ENCODE measurements around the gene SPAG16.

Gene SPAG16

DNA sequence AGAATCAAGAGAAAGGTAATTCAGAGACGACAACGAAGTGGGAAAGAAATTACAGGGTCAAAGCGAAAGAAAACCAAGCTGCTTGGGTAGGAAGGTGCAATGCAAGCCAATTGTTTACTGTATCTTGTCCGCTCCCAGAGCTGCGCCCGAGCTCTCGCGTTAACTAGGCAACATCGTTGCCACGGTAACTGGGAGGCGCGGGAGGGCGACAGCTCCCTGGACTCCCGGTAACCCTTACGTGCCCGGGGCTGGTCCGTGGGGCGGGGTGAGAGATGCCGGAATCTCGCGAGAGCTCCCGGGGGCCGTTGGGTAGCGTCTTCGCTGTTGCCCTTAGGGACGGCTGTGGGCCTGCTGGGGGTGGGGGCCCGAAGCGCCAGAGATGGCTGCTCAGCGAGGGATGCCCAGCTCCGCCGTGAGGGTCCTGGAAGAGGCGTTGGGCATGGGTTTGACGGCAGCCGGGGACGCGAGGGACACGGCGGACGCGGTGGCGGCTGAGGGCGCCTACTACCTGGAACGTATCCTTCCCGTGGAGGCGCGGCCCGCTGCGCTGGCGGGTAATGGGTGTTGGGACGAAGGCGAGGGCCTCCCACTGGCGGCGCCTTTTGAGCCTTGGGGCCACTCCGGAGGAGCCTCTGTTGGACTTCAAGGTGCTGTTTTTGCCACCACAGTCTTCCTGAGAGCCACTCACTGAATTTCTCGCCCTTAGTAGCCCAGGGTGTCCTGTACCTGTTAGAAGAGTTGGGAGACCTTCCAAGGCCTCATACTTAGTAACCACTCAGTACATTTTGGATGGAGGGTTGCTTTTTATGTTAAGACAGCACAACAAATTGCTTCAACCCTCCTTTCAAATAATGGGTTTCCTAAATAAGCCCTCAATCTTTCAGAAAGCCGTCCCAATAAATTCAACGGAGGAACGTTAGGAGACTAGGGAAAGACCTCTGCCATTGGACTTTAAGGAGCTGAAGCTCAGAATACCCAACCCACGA lies at the start of gene SPAG16:
TSS of gene SPAG16 (plus strand) at position 360 of the 986 bp plus-strand sequence.
- DNase-seq: no peak

DNA sequence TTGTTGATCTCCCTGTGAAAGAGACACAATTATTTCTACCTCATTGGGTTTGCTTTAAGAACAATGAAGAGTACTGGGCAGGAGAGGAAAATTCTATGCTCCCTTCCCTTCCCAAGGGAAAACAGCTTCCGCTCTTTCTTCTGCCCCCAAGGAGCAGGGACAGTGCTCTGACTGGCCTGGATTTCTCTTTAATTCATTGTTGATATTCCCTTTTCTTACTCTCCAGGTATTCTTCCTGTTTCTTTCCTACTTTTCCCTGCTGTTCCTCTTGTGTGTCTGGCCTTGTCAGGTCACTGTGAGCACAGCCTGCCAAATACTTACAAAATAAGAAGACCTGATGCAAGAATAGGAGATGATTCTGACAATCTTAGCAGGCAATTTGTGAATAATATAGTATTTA lies 49.6 kb upstream of the SPAG16 start:
- DNase-seq: no peak

DNA sequence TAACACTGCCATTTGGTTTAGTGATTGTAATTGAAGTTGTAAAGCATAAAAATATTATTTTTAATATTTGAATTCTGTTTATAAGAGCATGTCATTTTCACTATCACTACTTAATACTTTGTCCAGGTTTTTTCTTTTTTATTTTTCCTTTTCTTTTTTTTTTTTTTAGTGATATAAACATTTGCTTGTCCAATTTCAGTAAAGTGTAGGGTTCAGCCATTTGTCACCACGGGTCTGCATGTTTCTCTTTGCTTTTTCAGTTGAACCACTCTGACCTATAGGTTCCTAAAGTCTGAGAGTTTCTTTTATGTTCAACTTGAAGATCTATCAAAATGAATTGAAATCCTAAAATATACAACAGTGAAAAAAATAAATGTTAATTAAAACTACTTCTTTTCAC lies 48.5 kb upstream of the SPAG16 start:
- no peak for DNase-seq

DNA sequence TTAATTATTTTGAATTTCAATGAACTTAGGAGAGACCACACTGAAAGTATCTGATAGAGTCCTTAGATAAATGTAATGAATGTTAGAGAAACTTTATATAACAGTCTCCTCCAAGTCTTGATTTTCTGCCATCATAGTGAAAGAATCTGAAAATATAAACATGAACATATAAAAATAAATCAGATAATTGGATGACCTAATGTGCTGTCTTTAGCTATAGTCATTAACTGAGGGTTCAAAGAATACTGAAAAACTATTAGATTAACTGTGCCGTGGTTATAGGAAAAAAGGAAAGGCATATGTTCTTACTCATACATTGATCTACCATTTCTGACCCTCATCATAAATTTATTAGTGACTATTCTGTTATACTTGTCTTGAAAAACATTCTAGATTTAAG lies 47.0 kb upstream of the SPAG16 start:
- DNase-seq: no peak

DNA sequence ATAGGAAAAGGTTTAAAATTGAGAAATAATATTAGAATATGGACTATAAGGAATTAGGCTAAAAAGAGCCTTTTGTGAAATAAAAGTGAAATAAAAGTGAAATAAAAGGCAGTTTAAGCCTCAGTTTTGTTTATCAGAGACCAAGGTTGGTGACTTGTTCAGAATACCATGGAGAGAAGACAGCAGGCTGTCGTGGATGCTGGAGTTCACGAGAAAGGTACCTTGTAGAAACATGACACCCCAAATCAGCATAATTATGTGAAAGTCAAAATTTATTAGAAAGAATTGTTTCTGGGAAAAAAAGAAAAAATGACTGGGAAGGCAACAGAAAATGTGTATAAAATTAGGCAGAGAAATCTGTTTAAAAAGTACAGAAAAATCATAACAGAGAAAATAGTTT lies 46.5 kb upstream of the SPAG16 start:
- DNase-seq: no peak

DNA sequence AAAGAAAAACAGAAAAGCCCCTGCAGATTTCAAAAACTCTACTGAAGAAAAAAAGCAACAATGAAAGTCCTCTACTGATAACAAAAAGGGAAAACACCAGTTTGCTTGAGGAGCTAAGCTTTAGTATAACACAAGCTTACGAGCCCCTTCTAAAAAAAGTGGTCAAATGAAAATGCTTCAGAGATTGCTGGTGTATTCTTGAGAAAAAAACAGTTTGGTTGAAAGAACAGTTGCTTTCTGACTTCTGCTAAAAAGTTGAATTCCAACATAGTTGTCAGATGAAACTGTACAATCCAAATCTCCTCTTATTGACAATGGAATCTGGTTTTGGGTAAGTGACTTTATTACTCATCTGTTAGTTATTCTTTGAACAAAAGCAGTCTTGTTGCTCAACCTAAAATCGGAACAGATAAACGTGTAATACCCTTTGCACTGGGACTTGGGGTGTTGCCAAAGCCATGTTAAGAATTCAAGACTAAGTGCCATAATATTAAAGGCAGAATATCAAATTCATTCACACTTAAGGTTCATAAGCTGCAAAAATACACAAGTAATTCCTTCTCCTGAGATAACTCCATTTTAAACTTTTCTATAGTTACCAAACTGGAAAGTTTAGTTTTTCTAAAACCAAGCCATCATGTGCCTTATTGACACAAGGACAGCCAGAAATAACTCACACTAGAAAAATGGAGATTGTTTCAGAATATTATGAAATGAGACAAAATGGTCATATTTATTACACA lies 45.3 kb upstream of the SPAG16 start:
- peak; percentile 41 for DNase-seq

DNA sequence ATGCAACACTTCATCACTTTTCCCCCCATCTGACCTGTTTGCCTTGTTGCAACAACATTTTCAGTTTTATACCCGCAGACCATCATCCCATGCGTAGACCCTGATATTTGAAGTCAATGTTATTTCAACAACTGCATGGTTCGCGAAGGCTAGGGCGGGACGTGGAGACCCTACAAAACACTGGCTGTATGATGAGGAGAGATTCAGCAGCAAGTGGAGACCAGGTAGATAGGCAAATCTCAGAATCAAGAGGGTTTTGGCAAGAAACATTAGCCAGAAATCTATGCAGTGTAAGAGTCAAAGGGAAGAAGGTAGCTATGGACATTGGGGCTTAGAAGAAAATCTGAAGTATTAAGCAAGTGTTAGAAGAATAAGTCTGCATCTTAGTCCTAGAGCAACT lies 42.4 kb upstream of the SPAG16 start:
- DNase-seq: no peak

DNA sequence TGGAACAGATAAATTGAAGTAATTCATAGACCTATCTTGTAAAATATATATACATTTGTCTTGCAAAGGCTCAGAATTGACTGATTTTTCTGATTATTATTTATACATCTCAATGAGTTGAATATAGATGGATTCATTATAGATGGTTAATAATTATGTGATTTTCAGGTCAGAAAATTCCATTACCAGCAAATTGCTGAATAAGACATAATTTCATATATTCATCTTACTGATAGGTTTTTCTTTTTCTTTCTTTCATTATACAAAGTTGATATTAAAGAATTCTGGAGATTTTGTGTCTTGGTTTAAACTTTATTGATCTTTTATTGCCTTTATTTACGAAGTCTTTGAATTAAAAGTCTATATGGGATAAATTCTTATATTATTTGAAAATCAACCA lies 41.6 kb upstream of the SPAG16 start:
- DNase-seq: no peak

DNA sequence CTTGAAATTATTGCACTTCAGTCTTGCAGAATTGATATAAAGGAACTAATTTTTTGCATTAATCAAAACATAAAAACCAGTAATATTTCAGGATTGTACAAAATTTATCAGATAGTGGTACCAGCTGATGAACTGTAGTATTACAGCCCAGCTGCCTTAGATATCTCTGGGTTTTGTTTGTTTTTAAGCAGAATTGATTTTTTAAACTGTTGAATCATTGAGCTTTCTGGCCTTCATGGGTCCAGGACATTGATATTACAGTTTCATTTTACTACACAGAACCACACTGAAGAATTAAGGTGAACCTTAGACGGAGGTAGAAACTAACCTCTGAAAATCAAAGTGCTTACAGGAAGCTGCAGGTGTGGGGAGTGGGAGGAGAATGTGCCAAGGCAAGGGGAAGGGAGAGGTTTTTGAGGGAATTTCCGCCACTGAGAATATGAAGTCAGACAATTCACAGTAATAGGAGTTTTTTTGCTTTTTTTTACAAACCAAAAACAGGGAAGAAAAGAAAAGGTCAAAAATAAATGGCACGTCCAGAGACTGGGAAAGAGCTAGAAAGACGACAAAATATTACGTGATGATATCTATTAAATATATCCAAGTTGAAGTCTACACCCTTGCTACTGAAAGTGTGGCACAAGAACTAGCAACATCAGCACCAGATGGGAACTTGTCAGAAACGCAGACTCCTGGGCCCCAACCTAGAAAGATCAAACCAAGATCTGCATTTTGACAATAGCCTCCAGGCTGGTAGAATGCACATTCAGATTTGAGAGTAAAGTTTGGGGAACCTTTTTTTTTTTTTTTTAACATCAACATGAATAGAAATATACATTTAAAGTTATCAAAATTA lies 40.8 kb upstream of the SPAG16 start:
- no peak for DNase-seq

DNA sequence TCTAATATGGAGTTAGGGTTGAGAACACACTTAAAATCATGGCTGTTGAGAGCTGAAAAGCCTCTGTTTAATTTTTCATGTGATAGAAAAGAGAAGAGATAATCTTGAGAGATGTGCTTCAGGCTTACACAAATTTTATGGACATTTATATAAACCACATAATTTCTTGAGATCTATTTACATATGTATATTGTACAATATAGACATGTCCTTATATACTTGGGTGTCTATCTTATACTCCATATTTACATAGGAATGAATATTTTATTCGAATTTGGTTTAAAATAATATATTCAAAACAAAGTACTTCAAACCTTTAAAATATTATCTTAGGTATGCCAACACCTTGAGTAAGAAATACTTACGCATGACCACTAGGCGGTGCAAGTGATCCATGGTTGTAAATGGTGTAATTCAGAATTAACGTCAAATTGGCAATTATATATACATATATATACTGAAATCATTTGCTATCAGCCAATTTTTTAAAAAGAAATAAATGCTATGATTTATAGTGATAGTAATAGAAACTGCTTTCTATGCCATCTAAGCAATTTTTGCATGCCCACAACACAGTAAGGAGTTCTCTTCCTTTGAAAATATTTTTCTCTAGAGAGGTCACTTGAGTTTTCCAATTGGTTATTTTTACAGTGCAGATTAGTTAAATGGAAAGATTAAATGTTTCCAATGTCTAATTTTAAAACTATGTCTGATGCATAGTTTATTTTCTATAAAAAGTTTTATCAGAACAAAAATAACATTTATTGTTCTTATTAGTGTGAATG lies 37.6 kb upstream of the SPAG16 start:
- DNase-seq: no peak

DNA sequence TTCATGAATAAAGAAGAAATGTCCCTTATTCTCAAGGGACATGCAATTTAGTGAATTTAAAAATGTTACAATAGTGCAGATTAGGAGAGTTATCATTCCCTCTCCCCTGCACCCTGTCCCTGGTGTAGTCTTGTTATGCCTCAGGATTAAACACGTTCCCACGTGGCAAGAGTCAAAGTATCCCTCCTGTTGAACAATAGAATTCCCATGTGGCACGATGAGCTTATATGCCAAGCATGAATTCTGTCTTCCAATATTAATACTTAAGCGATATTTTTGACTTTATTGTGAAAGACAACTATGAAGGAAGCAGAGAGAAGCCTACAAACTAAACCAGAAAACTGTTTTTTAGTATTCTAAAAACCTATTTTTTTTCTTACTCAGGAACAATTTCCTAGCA lies 36.7 kb upstream of the SPAG16 start:
- no peak for DNase-seq

DNA sequence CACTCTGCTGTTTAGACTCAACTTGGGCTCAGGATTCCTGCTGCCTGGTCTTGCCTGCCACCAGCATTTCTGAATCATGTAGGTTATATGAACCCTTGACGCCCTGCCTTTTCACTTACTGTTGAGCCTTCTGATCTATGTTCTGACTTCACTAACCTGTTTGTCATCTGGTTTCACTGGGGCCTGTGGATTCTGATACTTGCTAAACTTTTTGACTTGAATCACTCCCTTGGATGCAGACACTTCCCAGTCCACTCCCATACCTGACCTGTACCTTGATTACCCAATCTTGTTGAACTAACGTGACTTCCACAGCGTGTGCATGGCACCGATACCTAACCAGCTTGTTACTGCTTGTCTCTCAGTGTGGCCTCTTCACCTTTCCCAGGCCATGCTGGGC lies 35.6 kb upstream of the SPAG16 start:
- no peak for DNase-seq

DNA sequence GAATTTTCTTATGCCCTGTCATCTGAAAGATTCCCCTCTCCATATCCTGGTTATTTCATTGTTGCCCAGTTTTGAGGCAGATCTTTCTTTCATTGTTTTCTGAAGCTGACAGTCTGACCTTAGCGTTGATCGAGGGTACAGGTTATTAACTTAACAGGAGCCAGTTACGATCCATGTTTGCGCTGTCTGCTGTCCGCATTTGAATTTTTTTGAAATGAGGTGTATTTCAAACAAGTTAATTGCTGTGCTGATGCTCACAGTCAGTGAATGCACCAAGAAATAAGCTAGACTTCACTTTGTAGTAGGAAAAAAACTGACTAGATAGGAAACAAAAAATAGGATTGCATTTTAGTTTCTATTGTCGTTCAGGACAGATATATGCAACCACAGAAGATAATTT lies 34.8 kb upstream of the SPAG16 start:
- no peak for DNase-seq

DNA sequence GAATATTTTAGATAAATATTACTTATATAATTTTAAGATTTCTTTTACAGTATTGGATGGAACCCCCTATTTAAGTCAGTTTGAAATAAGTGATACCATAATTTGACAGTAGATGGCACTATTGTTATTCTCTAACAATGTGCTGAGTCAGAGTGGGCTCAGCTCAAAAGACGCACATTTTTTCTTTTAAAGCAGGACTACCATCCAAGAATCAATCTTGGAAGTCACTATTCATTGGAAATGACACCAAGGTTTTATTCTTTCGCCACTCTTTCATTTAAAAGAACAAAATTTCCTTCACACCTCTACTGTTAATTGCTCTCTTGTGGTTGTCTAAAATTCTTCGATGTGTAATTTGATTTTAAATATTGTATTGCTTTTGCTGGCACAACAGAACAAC lies 32.6 kb upstream of the SPAG16 start:
- no peak for DNase-seq

DNA sequence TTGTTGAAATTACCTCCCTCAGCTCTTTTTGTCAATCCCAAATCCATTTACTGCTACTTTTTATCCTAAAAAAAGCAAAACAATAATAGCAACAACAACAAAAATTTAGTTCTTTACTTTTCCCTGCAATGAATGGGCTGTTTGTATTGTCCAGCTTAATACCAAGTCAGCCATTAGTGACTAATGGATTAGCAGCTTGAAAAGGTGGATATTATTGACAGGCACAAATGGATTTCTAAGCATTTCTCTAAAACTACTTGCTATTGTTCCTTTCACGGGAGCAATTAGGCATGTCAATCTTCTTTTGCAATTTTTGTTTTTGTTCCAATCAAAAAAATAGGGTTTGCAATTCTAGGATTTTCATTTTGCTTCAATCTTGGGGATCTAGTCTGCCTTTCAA lies 32.1 kb upstream of the SPAG16 start:
- DNase-seq: no peak

DNA sequence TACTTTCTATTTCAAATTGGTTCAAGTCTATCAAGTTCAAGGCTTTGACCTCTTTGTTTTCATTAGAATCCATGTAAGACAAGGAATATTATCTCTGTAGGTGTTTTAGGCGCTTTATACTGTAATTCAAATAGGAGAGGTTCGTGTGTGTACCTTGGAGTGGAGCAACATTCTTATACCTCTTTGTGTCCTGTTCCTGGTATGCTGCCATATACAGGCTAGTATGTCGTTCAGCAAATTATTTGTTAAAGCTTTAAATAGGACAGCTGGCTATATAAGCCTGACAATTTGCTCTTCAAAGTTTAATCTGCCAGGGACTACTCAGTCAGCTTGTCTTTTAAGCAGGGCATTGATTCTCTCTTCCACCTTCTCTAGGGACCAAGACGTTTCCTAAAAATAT lies 31.1 kb upstream of the SPAG16 start:
- DNase-seq: no peak

DNA sequence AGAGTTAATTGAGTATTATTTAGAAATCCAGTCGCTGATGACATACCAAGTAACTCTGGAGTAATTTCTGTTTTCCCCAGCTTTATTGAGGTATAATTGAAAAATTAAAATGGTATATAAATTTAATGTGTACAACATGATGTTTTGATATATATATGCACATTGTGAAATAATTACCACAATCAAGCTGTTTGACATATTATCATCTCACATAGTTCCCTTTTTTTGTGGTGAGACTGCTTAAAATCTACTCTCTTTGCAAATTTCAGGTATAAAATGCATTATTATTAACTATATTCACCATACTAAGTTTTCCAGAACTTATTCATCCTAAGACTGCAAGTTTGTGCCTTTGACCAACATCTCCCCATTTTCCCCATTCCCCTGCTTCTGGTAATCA lies 25.0 kb upstream of the SPAG16 start:
- DNase-seq: no peak

DNA sequence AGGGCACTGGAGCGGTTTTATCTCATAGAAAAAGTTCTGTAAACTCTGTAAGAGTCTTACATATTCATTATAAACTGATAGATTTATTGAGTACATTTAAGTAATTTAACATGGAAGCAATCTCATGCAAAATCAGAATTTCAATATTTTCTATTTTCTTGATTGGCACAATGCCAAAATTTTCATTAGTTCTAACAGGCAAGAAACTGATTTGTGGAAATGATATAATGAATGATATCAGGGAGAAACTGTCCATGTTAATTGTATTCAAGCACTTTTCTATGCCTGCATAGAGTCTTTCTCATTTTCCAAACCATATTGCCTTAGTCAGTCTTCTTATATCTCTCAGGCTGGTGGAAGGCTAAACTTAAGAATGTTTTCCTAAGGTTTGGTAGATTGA lies 23.0 kb upstream of the SPAG16 start:
- no peak for DNase-seq

DNA sequence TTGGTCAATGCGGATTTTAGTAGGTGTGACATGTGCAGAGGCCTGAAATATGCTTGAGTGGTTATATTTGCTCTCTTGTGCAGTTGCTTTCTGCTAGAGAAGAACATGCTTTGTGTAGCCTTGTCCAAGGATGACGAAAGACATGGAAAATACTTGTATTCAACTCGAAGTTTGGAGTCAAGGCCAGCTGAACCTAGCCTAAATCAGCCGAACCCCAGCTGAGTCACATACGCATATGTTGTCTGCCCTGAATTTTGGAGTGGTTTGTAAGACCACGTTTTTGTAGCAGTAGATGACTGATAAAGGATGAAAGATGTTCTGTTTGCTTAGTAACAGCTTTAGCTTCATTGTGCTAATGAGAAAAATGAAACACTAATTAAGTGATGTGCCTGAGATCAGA lies 22.5 kb upstream of the SPAG16 start:
- no peak for DNase-seq

DNA sequence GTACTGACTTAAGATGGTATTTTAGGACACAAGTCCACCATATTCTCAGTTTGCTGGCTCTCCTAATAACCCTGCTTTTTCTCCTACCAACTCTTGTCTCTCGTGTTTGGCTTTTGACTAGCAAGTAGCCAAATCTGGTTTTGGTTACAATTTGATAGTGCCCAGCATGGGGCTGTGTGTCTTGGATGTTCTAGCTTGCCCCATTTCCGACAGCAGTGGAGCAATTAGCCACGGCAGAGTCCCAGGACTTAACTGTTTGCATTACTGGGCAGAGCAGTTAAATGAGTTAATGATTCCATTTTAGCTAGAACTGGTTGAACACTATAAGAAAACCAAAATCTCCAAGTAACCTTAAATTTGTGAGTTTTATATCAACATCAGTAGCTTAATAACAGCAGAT lies 18.6 kb upstream of the SPAG16 start:
- no peak for DNase-seq

DNA sequence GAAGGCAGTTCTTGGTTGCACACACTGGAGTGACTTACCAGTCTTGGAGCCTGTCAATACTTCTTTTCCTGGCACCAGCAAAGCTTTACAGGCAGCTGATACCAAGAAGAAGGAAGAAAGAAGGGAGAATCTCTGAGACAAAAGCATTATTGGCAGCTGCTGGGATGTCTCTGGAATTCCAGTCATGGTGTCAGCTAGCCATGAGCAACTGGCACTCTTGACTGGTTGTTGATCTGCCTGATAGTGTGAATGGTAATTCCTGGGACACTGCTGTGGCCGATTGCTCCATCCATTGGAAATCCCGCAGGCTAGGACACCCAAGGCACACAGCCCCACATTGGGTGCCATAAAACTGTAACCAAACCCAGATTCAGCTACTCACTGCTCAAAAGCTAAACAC lies 17.8 kb upstream of the SPAG16 start:
- DNase-seq: no peak

DNA sequence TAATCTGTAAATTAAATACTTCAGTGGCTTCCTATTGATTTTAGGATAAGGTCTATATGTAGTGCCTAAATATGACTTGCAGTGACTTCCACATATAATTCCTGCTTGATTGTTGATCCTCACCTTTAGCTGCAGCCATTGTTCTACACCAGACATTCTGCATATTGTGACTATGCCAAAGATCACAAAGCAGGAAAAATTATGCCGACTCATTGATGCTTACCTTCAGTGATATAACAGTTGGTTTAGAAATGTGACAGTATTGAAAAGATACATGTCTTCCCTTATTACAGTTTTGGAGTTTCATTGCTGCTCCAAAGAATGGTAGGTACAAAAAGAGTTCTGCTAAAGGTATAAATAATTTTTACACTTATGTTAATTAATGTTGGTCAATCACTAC lies 12.3 kb upstream of the SPAG16 start:
- DNase-seq: no peak

DNA sequence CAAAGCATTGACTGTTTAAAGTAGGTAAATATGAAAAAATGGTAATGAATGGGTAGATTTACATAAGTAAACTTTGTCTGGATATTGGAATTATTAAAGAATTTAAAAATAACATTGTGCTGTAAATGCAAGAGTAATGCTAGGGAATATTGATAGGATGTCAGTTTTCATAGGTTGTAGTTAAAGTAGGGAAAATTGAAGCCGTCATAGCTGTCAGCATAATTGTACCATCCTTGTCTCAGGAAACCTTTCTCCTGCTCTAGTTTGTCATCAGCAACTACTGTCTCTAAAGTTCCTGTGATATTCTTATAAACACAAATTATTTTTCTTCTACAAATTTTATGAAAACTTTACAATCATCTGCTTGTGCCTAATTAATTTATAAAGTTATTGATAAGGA lies 10.1 kb upstream of the SPAG16 start:
- no peak for DNase-seq

Data from NCI-H226 (cell line).